Activated CD8-positive, alpha-beta memory T cell treated with anti-CD3 and anti-CD28 coated beads for 36 hours (primary cell): ENCODE data around the gene ZNF467. TPM values are rescaled to one million over a fixed set of nuclear protein-coding genes. Genes with fewer than 3 reads are reported as not detected.

Experiments
- CTCF ChIA-PET: fragments of 350-600 bp; sonication (Branson Sonifier 250); formaldehyde crosslinking; loops from one replicate; lab custom pipeline; 2021; ENCODE audit warnings: antibody characterized with exemption; lab: Charles Lee
- POLR2A ChIA-PET: fragments of 350-600 bp; sonication (Branson Sonifier 250); formaldehyde crosslinking; loops from one replicate; lab custom pipeline; 2021; ENCODE audit warnings: antibody characterized with exemption; lab: Charles Lee
- total RNA-seq, 2 experiments: library from RNA; stranded (reverse); gene quantifications; one replicate each; pipeline ENCODE4 v1.2.3, GENCODE V29; 2021

The ZNF467 gene
- total RNA-seq, 2 experiments from 2014 or later: not detected

GRCh38 chr7:149790754-149791360 is 17.5 kb upstream of the ZNF467 start:
- POLR2A ChIA-PET: no interaction called here

GRCh38 chr7:149790146-149790548 is 16.8 kb upstream of the ZNF467 start:
- POLR2A ChIA-PET: no interaction called here
- CTCF ChIA-PET: no interaction called here

More at GRCh38 chr7:149790754-149791360, 17.5 kb upstream of the ZNF467 start:
- CTCF ChIA-PET: no interaction called here

GRCh38 chr7:149789101-149789500 is 15.7 kb upstream of the ZNF467 start:
- CTCF ChIA-PET: no interaction called here
- POLR2A ChIA-PET: no interaction called here

GRCh38 chr7:149788300-149788851 is 15.0 kb upstream of the ZNF467 start:
- ChIA-PET POLR2A (no interaction called here), CTCF (no interaction called here)

- CTCF ChIA-PET: no interaction called here
- POLR2A ChIA-PET: no interaction called here
Measured at GRCh38 chr7:149787428-149788299, 14.3 kb upstream of the ZNF467 start.

DNA sequence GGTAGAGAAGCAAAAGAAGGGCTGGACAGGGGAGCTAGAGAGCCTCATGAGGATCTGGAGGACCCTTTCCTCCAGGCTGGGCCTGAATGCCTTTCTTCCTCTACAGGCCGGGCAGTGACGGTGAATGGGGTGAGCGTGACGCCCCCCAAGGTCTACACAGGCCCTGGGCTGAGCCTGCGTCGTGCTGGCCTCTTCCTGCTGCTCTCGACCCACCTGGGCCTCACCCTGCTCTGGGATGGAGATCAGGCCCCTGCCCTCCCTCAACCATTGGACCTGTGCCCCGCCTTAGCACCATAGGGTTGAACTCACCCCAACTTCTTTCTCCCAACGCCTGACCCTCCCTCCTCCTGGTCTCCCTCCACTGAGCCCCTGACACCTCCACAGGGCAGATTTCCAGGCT is 12.6 kb upstream of the ZNF467 start:
- POLR2A ChIA-PET: no interaction called here
- CTCF ChIA-PET: no interaction called here

DNA sequence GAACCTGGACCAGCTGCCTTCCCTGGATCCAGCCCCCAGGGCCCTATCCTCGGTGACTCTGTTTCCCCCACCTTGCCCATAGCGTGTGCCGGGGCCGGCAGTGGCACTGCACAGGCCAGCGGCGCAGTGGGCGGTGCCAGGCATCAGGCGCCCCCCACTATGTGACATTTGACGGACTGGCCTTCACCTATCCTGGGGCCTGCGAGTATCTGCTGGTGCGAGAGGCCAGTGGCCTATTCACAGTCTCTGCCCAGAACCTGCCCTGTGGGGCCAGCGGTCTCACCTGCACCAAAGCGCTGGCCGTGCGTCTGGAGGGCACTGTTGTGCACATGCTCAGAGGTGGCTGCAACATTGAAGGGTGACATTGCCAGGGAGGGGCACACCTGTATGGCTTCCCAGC is 12.0 kb upstream of the ZNF467 start:
- POLR2A ChIA-PET: no interaction called here
- CTCF ChIA-PET: no interaction called here

DNA sequence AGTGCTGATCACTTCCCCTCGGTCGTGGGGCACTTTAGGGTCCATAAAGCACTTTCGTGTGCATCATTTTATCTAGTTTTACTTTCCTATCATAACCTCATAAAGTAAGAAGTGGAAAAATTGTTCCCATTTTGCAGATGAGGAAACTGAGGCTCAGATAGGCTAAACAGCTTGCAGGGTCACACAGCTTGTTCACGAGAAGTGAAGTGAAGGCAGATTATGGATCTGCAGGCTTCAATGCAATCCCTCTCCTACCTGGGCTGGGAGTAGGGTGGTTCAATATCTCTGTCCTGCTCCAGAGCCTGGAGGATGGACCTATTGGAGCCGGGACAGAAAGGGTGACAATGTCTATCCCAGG is 10.8 kb upstream of the ZNF467 start:
- ChIA-PET CTCF (no interaction called here), POLR2A (no interaction called here)

DNA sequence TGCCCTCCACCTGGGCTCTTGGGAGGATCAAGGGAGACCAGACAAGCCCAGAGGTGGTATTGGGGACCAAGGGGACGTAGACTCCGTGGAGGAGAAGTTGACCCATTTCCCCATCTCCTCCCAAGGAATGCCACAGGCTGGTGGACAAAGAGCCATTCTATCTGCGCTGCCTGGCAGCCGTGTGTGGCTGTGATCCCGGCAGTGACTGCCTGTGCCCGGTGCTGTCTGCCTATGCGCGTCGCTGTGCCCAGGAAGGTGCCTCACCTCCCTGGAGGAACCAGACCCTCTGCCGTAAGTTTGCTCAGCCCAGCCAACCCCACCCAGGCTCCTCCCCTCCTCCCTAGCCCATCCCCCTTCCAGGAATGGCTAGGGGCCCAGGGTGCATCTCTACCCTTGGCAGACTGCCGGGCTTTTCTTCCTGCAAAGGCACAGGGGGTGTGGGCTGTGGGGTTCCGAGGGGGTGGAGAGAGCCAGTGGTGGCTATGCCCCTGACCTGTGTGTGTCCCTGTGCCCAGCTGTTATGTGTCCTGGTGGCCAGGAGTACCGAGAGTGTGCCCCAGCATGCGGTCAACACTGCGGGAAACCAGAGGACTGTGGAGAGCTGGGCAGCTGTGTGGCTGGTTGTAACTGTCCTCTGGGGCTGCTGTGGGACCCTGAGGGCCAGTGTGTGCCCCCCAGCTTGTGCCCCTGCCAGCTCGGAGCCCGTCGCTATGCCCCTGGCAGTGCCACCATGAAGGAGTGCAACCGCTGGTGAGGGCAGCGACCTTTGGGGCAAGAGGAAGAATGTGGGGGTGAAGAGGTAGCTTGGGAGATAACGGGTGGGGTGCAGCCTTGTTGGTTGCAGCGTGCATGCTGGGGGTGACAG is 10.2 kb upstream of the ZNF467 start:
- CTCF ChIA-PET: no interaction called here
- POLR2A ChIA-PET: no interaction called here

- ChIA-PET POLR2A (interaction anchor here (0.7 kb wide), 1 partner anchor 11 kb away, joined by 3 read pairs; no protein-coding TSS in a partner anchor), CTCF (no interaction called here)
Measured at GRCh38 chr7:149782682-149783345, 9.4 kb upstream of the ZNF467 start.

DNA sequence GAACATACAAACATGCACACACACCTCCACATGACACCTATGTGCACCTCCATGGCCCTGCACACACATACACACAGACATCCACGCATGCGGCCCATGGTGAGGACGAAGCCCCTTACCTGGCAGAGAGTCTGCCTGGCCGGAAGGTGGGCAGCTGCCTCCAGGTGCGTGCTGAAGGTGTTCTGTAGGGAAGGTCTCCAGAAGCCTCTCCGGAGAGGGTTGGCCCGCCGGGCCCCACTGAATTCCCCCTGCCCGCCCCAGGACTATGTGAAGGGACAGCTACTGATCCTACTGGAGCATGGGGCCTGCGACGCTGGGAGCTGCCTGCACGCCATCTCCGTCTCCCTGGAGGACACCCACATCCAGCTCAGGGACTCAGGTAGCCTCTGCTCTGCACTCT is 8.5 kb upstream of the ZNF467 start:
- POLR2A ChIA-PET: interaction anchor here (0.7 kb wide), 1 partner anchor 10 kb away, joined by 3 read pairs; no protein-coding TSS in a partner anchor
- CTCF ChIA-PET: no interaction called here

GRCh38 chr7:149780636-149781419 is 7.4 kb upstream of the ZNF467 start:
- POLR2A ChIA-PET: no interaction called here
- CTCF ChIA-PET: no interaction called here

DNA sequence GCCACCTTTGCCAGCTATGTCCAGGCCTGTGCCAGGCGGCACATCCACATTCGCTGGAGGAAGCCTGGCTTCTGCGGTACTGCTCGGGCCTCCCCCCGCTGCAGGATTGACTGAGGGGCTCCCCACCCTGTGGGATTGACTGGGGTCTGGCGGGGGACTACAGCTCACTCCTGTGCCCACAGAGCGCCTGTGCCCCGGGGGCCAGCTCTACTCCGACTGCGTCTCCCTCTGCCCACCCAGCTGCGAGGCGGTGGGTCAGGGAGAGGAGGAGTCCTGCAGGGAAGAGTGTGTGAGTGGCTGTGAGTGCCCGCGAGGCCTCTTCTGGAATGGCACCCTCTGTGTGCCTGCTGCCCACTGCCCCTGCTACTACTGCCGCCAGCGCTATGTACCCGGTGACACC is 6.7 kb upstream of the ZNF467 start:
- ChIA-PET CTCF (no interaction called here), POLR2A (no interaction called here)

- ChIA-PET POLR2A (no interaction called here), CTCF (no interaction called here)
Measured at GRCh38 chr7:149779502-149779805, 6.1 kb upstream of the ZNF467 start.

DNA sequence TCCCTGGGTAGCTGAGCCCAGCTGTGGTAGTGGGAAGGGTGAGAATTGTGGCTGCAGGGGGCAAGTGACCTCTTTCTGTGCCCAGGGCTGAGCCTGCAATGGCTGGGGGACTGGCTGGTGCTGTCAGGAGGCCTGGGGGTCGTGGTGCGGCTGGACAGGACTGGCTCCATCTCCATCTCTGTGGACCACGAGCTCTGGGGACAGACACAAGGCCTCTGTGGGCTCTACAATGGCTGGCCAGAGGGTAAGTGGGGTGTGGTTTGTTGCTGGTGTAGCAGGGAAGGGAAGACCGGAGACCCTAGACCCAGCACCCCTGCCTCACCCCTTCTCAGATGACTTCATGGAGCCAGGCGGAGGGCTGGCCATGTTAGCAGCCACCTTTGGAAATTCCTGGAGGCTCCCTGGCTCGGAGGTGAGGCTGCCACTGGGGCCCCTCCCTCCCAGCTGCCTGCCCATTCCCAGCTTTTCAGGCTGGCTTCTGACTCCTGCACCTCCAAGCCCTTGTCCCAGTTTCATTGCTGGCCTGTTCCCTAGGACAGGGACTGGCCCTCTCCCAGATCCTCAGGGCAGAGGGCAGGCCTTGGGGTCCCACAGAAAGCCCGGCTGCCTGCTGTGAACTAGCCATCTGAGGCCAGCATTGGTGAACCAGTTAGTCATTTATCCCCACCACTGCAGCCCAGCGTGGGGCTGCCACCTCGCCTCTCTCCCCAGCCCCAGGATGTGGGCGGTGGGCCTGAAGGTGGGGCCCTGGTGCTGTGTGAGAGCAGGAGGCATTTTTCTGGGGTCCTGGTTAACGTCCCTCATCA is 5.5 kb upstream of the ZNF467 start:
- POLR2A ChIA-PET: no interaction called here
- CTCF ChIA-PET: no interaction called here

- POLR2A ChIA-PET: no interaction called here
- CTCF ChIA-PET: no interaction called here
Measured at GRCh38 chr7:149778327-149778637, 4.9 kb upstream of the ZNF467 start.

DNA sequence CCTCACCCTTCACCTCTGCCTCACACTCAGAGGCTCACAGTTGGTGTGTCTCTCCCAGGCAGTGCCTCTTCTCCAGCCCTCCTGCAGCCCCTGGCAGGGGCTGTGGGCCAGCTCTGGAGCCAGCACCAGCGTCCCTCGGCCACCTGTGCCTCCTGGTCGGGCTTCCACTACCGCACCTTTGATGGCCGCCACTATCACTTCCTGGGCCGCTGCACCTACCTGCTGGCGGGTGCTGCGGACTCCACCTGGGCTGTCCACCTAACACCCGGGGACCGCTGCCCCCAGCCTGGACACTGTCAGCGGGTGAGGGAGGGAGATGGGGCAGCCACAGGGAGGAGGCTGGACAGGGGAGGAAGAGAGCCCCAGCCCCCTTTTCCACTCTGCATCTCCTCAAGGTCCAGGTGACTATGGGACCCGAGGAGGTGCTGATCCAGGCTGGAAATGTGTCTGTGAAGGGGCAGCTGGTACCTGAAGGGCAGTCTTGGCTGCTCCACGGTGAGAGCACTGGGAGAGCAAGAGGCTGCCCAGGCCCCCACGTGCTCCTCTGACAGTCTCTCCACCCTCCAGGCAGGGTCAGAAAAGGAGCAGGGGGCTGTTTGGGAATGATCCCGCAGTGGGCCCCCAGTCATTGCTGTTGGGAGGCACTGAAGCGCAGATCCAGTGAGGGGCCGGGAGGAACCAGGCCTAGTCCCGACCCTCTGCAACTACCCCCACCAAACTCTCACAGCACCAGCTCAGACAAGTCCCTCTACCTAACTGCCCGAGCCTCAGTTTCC is 4.4 kb upstream of the ZNF467 start:
- CTCF ChIA-PET: no interaction called here
- POLR2A ChIA-PET: no interaction called here
